ENCODE results near the gene CKS2.
"Not testable (repeated sequence)": the region's sequence is repeated elsewhere in the genome, so short reads cannot be mapped to it uniquely, and the experiment has no call there.

The CKS2 gene

DNA sequence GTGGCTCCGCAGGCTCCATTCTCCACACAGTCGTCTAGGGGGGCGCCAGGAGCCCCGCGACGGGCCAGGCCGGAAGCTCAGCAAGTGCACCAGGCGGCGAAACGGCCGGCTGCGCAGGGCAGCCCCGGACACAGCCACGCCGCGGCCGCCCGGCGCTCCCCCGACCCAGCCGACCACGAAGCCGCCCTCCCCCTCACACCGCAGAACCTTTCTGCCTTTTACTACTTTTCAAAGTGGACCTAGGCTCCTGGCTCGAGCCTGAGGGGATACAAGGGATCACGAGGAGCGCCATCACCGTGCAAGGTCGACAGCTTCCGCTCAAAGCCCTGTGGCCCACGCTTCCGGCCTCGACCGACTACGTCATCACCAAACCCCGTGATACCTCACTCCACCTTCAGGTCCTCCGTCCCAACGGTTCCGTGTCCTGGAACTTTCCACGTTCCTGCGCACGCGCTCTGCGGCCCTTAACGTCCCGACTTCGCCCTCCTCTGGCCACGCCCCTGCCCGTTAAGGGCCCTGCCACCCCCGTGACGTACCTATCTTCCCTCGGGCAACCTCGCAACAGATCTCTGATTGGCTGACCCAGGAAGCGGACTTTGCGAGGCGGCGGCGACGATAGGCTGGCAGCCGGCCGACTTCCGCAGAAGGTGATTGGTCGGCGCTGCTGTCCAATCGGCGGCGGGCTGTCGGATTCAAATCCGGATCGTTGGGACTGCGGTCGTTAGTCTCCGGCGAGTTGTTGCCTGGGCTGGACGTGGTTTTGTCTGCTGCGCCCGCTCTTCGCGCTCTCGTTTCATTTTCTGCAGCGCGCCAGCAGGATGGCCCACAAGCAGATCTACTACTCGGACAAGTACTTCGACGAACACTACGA lies at the start of gene CKS2:
Gene CKS2 (plus strand): TSS at position 721 of the 871 bp plus-strand sequence. CDS start 98 bp downstream, at position 819.
- DNase-seq, result peak; percentile 100

DNA sequence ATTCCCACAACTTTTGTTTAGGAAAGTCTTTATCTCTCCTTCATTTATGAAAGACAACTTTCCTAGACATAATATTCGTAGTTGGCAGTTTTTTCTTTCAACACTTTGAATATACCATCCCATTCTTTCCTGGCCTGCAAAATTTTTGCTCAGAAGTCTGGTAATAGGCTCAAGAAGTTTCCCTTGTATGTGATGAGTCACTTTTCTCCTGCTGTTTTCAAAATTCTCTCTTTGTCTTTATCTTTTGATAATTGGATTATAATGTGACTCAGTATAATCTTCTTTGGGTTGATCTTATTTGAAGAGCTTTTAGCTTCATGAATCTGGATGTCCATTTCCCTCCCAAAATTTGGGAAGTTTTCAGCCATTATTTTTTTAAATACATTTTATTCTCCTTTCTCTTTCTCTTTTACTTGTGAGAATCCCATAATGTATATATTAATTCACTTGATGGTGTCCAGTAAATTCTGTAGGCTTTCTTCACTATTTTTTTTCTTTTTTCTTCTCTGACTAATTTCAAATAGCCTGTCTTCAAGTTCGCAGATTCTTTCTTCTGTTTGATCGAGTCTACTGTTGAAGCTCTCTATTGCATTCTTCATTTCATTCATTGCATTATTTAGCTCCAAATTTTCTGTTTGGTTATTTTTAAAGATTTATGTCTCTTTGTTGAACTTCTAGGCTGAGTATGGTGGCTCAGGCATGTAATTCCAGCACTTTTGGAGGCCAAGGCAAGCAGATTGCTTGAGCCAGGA lies 37.3 kb upstream of the CKS2 start:
- no peak for DNase-seq

DNA sequence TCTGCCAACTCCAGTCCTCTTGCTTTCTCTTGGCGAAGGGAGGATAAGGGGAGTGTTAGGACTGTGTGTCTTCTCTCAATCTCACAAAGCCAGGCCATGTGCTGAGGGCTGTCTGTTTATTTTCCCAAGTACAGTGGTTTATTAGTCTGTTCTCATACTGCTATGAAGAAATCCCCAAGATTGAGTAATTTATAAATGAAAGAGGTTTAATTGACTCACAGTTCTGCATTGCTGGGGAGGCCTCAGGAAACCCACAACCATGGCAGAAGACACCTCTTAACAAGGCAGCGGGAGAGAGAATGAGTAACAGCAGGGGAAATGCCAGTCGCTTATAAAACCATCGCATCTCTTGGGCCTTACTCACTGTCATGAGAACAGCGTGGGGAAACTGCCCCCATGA lies 36.2 kb upstream of the CKS2 start:
- peak; percentile 95 for DNase-seq

DNA sequence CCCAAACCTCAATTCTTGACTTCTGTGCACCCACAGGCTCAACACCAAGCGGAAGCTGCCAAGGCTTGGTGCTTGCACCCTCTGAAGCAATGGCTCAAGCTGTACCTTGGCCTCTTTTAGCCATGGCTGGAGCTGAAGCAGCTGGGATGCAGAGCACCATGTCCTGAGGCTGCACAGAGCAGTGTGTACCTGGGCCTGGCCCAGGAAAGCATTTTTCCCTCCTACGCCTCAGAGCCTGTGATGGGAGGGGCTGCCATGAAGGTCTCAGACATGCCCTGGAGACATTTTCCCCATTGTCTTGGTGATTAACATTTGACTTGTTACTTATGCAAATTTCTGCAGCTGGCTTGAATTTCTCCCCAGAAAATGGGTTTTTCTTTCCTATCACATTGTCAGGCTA lies 35.0 kb upstream of the CKS2 start:
- not testable (repeated sequence) for DNase-seq

DNA sequence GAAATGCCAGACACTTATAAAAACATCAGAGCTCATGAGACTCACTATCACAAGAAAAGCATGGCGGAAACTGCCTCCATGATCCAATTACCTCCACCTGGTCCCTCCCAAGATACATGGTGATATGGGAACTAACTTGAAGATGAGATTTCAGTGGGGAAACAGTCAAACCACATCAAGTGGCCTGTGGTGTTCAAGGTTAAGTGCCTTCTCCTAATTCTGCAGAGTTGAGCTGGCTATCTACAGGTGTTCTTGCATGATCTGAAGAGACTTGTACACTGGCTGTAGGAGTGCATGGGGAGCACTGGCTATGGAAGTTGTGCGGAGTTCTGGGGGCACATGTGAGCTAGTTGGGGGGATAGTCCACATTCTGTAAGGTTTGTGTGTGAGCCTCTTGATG lies 34.0 kb upstream of the CKS2 start:
- DNase-seq, result no peak

DNA sequence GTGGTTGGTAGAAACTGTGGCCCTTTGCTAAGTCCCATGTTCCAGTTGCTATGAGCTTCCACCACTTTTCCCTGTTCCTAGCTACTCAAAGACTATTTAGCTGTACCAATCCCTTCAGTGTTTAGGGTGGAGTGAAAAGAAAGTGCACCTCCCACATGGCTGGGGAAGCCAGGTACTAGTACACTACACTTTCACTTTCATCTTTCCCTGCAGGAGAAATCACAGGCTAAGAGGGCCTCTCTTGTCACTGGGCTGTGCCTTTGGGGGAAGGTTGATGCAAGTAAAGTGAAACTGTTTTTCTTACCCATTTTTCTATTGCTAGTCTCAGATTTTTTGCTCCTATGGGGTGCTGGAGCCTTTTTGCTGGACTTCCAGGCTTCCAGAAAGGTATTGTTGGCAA lies 33.5 kb upstream of the CKS2 start:
- no peak for DNase-seq

DNA sequence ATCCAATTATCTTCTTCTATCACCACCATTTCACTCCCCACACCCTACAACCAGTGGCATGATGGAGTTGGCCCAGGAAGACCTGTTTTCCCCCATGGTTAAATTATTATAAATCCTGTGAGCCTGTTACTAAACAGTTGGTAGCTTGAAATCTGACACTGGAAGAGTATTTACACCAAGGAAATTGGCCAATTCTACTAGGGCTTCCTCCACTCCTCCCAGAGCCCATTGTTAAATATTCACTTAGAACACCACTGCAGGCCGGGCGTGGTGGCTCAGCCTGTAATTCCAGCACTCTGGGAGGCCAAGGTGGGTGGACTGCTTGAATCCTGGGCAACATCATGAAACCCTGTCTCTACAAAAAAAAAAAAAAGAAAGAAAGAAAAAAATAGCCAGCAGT lies 32.4 kb upstream of the CKS2 start:
- DNase-seq, result no peak

DNA sequence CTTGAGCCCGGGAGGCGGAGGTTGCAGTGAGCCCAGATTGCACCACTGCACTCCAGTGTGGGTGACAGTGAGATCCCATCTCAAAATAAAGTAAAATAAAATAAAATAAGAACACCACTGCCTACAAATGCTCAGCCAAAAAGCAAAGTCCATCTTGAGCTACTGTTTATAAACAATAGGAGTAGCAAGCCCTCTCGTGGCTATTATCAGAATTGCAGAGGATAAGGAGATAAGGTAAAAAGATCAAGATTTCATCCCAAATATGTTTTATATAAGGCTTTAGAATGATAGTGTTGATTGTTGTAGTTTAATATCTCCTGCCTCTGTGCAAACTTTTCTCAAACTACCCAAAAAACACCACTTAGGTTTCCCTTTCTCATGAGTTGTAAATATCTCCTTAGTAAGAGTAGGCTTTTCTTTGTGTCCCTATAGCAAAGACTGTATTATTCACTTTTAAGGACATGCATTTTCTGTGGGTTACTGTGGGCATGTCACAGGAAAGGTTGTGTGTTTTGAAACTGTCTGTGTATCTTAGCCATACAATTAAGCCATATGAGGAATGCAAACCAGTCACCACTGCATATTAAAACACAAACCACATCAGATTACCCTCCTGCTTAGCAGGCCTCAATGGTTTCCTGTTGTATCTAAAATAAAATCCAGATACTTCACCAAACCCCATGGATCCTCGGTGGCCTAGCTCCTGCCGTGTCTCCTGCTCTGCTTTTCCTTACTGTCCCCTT lies 31.8 kb upstream of the CKS2 start:
- DNase-seq, result peak; percentile 63

DNA sequence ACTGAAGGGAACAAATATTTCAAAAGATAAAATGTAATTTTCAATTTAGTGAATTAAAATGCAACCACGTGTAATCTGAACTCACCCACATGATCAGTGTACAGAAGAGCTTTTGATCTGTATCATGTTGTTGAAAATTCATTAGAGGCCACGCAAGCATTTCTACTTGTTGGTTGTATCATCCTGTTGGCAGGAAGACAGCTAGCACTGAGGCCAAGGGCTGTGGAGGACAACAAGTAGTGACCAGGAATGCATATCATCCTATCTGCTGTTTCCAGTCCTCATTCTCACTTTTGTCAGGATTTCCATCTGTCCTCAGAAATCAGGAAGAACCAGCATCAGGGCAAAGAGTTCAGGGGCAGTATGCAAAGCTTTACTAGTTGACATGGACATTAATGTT lies 29.9 kb upstream of the CKS2 start:
- no peak for DNase-seq

DNA sequence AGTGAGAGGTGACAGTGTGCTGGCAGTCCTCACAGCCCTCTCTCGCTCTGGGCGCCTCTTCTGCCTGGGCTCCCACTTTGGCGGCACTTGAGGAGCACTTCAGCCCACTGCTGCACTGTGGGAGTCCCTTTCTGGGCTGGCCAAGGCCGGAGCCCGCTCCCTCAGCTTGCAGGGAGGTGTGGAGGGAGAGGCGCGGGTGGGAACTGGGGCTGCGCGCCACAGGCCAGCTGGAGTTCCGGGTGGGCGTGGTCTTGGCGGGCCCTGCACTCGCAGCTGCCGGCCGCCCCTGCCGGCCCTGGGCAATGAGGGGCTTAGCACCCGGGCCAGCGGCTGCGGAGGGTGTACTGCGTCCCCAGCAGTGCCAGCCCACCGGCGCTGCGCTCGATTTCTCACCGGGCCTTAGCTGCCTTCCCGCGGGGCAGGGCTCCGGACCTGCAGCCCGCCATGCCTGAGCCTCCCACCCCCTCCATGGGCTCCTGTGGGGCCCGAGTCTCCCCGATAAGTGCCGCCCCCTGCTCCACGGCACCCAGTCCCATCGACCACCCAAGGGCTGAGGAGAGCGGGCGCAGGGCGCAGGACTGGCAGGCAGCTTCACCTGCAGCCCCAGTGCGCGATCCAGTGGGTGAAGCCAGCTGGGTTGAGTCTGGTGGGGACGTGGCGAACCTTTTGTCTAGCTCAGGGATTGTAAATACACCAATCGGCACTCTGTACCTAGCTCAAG lies 28.6 kb upstream of the CKS2 start:
- DNase-seq, result not testable (repeated sequence)

DNA sequence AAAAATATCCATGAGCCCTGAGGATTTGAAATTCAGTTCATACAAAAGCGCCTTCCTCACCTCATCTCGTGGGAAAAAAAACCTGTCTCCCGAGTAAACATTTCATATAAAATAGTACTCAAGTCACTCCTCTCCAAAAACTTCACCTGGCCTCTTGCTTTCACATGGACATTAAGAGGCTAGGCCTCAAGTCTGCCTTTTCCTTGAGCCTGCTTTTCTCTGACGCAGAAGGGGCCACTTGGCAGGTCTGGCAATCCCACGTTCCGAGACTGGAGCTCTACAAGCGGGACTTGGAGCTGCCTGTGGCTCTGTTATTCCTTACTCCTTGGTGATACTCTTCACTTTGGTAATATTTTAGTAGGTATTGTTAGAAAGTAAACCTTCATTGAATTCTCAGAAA lies 26.9 kb upstream of the CKS2 start:
- no peak for DNase-seq

DNA sequence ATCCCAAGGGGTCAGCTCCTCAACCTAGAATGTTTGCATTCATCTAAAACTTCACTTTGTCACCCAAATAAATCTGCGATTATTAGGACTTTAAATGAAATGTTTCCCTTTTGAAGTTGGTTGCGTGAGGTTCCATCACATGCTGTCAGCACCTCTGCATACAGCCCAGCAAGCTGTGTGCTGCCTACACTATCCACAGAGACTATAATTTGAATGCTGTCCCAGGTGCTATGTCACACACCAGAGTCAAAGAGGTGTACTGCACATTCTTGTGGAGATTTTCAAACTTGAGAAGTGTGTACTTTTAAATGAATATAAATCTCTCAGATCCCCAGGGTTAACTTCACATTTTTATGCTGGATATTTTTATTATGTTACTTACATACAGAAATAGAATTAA lies 19.3 kb upstream of the CKS2 start:
- no peak for DNase-seq

DNA sequence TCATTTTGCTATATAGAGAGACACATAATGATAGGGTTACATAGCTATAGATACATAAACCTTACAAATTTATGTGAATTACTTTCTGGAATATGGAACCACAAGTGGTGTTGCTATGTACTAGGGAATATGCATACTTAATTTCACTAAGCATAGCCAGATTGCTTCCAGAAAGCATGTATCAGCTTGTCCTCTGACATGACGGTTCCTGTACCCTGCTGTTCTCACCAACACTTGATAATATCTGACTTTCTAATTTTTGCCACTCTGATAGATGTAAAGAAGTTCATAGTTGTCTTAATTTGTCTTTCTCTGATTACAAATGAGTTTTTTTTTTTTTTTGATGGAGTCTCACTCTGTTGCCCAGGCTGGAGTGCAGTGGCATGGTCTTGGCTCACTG lies 18.0 kb upstream of the CKS2 start:
- no peak for DNase-seq

DNA sequence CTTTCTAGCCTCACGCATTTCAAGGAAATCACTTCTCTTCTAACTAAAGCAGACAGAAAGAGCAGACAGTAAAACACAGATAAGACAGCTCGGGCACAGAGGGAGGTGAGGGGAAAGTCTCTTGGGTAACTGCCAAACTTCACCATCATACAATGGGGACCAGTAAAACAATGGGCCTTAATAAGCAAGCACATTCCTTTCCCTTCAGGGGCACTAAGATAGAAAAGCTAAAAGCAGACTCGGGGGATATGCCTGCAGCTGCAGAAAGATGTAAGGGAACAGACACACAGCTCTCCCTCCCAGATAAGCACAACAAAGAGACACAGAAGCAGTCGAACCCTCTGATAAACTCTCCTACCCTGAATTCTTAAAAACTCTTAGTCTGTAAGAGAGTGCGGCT lies 15.6 kb upstream of the CKS2 start:
- DNase-seq, result no peak

DNA sequence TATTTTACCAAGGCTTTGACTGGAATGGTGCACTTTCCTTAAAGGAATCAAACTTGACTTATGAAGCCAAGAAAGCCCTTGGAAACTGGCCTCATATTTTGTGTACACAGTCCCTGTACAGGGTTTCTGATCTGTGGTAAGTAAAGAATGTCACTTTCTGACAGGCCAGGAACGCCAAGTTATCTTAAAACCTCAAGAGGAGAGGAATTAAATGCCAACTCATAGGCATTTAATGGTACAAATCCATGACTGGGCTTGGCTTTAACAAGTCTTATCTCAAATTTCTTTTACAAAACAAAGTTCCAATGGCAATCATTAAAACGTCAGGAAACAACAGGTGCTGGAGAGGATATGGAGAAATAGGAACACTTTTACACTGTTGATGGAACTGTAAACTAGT lies 9.0 kb upstream of the CKS2 start:
- DNase-seq, result not testable (repeated sequence)

DNA sequence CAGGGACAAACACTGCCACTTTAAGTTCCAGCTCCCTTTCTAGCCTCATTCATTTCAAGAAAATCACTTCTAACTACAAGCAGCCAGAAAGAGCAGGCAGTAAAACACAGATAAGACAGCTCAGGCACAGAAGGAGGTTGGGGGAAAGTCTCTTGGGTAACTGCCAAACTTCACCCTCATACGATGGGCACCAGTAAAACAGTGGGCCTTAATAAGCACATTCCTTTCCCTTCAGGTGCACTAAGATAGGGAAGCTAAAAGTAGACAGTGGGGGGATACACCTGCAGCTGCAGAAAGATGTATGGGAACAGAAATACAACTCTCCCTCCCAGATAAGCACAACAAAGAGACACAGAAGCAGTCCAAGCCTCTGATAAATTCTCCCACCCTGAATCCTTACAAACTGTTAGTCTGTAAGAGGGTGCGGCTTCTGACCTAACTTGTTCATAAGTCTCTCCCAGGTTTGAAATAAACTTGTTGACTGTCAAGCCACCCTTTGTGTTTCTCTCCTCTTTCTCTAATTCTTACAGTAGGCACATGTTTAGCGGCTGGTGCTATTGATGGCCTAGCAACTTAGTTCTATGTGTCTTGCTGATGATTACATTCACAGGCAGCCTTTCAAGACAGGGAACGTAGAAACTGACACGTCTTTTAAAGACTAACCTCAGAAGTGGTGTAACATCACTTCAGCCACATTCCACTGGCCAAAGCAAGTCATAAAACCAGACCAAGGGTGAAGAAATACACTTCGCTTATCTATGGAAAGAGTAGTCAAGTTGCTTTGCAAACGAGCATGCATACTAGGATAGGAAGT lies 6.8 kb upstream of the CKS2 start:
- no peak for DNase-seq

DNA sequence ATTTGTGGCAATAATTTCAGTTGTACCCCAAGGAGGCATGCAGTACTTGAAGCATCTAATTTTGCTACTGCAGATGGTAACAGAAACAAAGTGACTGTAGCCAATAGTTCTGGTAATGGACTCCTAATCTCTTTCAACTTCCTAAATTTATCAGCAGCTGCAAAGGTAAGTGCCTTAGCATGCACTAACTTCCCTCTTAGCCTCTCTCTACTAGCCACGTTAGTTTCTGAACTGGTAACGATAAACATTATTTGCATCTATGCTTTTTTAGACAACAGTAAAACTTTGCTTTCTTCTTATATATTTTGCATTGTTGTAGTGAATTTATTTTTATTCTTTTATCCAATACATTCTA lies 6.2 kb upstream of the CKS2 start:
- no peak for DNase-seq

DNA sequence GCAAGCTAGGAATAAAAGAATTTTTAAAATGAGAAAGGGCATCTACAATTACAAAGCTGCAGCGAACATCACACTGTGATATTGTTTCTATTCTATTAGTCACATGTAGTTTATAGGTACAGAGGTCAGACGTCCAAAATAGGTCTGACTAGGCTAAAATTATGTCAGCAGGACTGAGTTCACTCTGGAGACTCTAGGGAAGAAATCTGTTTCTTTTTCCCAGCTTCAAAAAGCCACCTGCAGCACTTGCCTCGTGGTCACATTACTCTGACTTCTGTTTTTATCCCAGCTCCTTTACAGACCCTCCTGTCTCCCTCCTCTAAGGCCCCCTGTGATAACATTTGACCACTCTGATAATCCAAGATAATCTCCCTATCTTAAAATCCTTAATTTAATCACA lies 5.1 kb upstream of the CKS2 start:
- DNase-seq, result no peak

DNA sequence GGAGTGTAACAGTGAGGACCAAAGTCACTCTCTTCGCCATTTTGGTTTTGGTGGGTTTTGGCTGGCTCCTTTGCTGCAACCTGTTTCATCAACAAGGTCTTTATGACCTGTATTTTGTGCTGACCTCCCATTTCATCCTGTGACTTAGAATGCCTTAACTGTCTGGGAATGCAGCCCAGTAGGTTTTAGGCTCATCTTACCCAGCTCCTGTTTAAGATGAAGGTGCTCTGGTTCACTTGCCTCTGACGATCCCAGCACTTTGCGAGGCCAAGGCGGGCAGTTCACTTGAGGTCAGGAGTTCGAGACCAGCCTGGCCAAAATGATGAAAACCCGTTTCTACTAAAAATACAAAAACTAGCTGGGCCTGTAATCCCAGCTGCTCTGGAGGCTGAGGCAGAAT lies 1.8 kb upstream of the CKS2 start:
- DNase-seq, result no peak

DNA sequence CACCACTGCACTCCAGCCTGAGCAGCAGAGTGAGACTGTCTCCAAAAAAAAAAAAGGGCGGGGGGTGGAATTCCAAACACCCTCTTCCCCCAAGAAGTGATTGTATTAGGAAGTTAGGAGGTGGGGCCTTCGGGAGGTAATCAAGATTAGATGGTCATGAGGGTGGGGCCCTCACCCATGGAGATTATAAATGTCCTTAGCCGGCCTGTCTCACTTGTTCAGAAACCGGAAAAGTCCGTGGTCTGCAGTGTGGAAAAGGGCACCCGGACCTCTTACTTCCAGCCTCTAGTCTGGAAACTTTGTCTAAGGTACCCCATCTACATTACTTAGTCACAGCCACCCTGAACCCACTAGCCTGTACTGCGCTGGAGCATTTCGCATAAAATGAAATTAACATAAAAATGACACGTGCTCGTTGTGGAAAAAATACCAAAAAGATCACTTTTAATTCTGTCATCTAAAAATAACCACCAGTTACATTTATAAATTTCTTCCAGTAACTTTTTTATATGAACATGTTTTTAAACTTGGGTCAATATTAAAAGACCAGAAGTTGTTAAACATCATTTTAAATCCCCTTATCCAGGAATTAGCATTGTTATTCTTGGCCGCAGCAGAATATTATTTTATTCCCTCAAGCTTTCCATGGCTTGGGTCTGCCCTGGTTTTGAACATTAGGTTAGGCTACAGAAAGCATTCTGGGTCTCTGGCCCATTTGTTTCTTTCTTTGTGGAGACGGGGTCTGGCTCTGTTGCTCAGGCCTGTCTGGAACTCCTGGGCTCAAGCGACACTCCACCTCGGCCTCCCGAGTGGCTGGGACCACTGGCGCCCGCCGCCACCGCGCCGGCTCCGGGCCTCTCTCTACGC lies 1.2 kb upstream of the CKS2 start:
- peak; percentile 3 for DNase-seq
